ENCODE data around the gene EPM2AIP1. TPM values are rescaled to one million over a fixed set of nuclear protein-coding genes. Genes with fewer than 3 reads are reported as not detected.
A peak's percentile ranks its signal among the peaks of the same experiment; 100 is the strongest.

Gene EPM2AIP1
- total RNA-seq (2011; cell fraction: chromatin; rRNA removed; ENCODE audit: low replicate concordance): 36.0 and 108 TPM in 2 replicates
- 30.2 and 35.8 TPM in 2 replicates for total RNA-seq (2011; cell fraction: nucleolus; rRNA removed)
- total RNA-seq (2011; cell fraction: nucleoplasm; rRNA removed): 78.0 and 139 TPM in 2 replicates
- 14.6 and 16.3 TPM in 2 replicates for total RNA-seq (2014; rRNA removed)
- total RNA-seq (2014; rRNA removed; fragmentation: Illumina TruSeq; extraction: Trizol): 29.0 and 29.5 TPM in 2 replicates
- 30.7 and 38.3 TPM in 2 replicates for total RNA-seq (2015; rRNA removed; fragmentation: Illumina TruSeq; extraction: Trizol)
- 19.3 and 22.6 TPM in 2 replicates for total RNA-seq (2021)
- 44.8 and 47.2 TPM in 2 replicates for polyA plus RNA-seq (2011; rRNA removed)
- polyA plus RNA-seq (2011; cell fraction: cytosol; rRNA removed): 9.6 and 28.4 TPM in 2 replicates
- polyA plus RNA-seq (2011; cell fraction: nucleus; rRNA removed): 82.8 and 119 TPM in 2 replicates
- 16.8 and 23.8 TPM in 2 replicates for polyA plus RNA-seq (2012)
- polyA plus RNA-seq (2014; fragmentation: Illumina TruSeq; extraction: Trizol): 20.9 and 25.2 TPM in 2 replicates
- 1 to 10 TPM; 6.7 to 9.2 TPM for polyA plus RNA-seq (2014; fragmentation: Nextera tagmentation; extraction: Ambion mirVana)
- 21.7 and 29.1 TPM in 2 replicates for polyA plus RNA-seq (2014; rRNA removed)
- polyA minus RNA-seq (2011; rRNA and poly(A)+ RNA removed): 58.8 and 67.3 TPM in 2 replicates
- 13.6 and 14.8 TPM in 2 replicates for polyA minus RNA-seq (2011; cell fraction: cytosol; rRNA and poly(A)+ RNA removed)
- polyA minus RNA-seq (2011; cell fraction: nucleus; rRNA and poly(A)+ RNA removed): 86.4 and 147 TPM in 2 replicates
- percentile 98 among the genes with signal in this experiment for Bru-seq, nascent RNA
- percentile 99 among the genes with signal in this experiment for BruChase-seq, experiment 1, labeled RNA remaining after a 2-hour chase
- percentile 98 among the genes with signal in this experiment for BruChase-seq, experiment 2, labeled RNA remaining after a 6-hour chase
- long read RNA-seq, experiment 1, full-length matches to known transcripts: 76 of 80 reads
- long read RNA-seq, experiment 1, partial matches to known transcripts: 0 of 80 reads
- long read RNA-seq, experiment 1, other reads (novel, unspliced or antisense): 4 of 80 reads
- long read RNA-seq, experiment 2, full-length matches to known transcripts: 16 of 16 reads
- long read RNA-seq, experiment 2, partial matches to known transcripts: 0 of 16 reads
- long read RNA-seq, experiment 2, other reads (novel, unspliced or antisense): 0 of 16 reads
- long read RNA-seq, experiment 3, full-length matches to known transcripts: 12 of 12 reads
- long read RNA-seq, experiment 3, partial matches to known transcripts: 0 of 12 reads
- long read RNA-seq, experiment 3, other reads (novel, unspliced or antisense): 0 of 12 reads

GRCh38 chr3:36992806-36993325 is at the start of gene EPM2AIP1:
EPM2AIP1 (minus strand) TSS chr3:36993131; CDS start chr3:36993077, 54 bp downstream.
- Histone ChIP-seq H3K36me3 (ENCODE audit: control insufficient read depth, insufficient read depth, low read length) (peaks cover 71% of the 10 kb centered on the region), H3K4me2 (ENCODE audit: insufficient read depth, low read length) (peak within 1 kb of the TSS; percentile 96), H3K9me1 (ENCODE audit: control insufficient read depth, insufficient read depth, low read length) (no peaks in the 10 kb centered on the region), H3K79me2 (ENCODE audit: control insufficient read depth, insufficient read depth, low read length) (peaks cover 83% of the 10 kb centered on the region), H3K9me3 (replicated peaks; ENCODE audit: control insufficient read depth, insufficient read depth, low read depth, low read length) (no peaks in the 10 kb centered on the region), H3K4me1 (replicated peaks in 1 of 2; ENCODE audit: control insufficient read depth in 2 of 2, insufficient read depth in 2 of 2, low read length in 2 of 2) (peaks cover 21 to 24% of the 10 kb centered on the region in 2 experiments), H4K20me1 (replicated peaks; ENCODE audit: control insufficient read depth, insufficient read depth, low read length) (peaks cover 18% of the 10 kb centered on the region; the same call in 1 of the 2 replicates), H3K9ac (ENCODE audit: insufficient read depth in 1 of 2, low read depth in 2 of 2, low read length in 2 of 2) (peak within 1 kb of the TSS; percentile 91 to 98), H3K27me3 (ENCODE audit: control insufficient read depth in 2 of 2, insufficient read depth in 2 of 2, low read length in 2 of 2) (no peaks in the 10 kb centered on the region), H3K27ac (ENCODE audit: extremely low read depth, low read depth, low read length) (peak within 1 kb of the TSS; percentile 94), H3K4me3 (peak within 1 kb of the TSS; percentile 60), H2AFZ (ENCODE audit: low read depth, low read length) (peak within 1 kb of the TSS; percentile 97)
- in situ Hi-C loops (cut with MboI) (no loop called here), intact Hi-C loops (cut with micrococcal nuclease) (loop anchor here (1.0 to 2.0 kb wide), 4 partner anchors 23 to 220 kb away; no protein-coding TSS in a partner anchor)
- FAIRE-seq (peak; percentile 100), DNase-seq (ENCODE audit: extremely low read depth in 1 of 4, low spot score in 3 of 4) (peak in 1 of 4 experiments; percentile 100), ATAC-seq (peak; percentile 93)
- whole genome bisulfite sequencing (ENCODE audit: insufficient coverage, low coverage, missing lambda C conversion rate): under 1% methylated on average over 48 of the region's 48 CpGs
- no TSS peak for BruUV-seq (replicated peaks)
- CTCF ChIA-PET (ENCODE audit: low intra/inter-chr PET ratio): no interaction called here
- POLR2A ChIA-PET: interaction anchor here (0.5 to 3.7 kb wide), 33 partner anchors 10 to 365 kb away, joined by 3 to 32 read pairs (median 4); no protein-coding TSS in a partner anchor
- TF ChIP-seq ZBTB12 (CRISPR knock-in tag; IDR thresholded peaks at IDR 0.05) (peak; percentile 52; the same call in 1 of the 2 replicates), ZNF740 (CRISPR knock-in tag; IDR thresholded peaks at IDR 0.05) (peak; percentile 75; the same call in 1 of the 2 replicates), ZNF740 (tag; IDR thresholded peaks at IDR 0.05) (no peak), HMG20B (CRISPR knock-in tag; IDR thresholded peaks at IDR 0.05) (no peak), USF1 (CRISPR knock-in tag; IDR thresholded peaks at IDR 0.05) (no peak), TRIM24 (IDR thresholded peaks at IDR 0.05) (peak in 1 of 2 experiments; percentile 38; a peak in 1 of 4 replicates), ZBTB49 (CRISPR knock-in tag; IDR thresholded peaks at IDR 0.05; ENCODE audit: borderline replicate concordance) (peak; percentile 95), THAP7 (CRISPR knock-in tag; IDR thresholded peaks at IDR 0.05) (no peak), MAFK (IDR thresholded peaks at IDR 0.05; ENCODE audit: low read length) (no peak; the same call in 1 of the 2 replicates), KLF1 (tag; IDR thresholded peaks at IDR 0.05) (no peak)
